ENCODE data around the gene SMC5.
"Not testable (repeated sequence)": the region's sequence is repeated elsewhere in the genome, so short reads cannot be mapped to it uniquely, and the experiment has no call there.

The SMC5 gene

DNA sequence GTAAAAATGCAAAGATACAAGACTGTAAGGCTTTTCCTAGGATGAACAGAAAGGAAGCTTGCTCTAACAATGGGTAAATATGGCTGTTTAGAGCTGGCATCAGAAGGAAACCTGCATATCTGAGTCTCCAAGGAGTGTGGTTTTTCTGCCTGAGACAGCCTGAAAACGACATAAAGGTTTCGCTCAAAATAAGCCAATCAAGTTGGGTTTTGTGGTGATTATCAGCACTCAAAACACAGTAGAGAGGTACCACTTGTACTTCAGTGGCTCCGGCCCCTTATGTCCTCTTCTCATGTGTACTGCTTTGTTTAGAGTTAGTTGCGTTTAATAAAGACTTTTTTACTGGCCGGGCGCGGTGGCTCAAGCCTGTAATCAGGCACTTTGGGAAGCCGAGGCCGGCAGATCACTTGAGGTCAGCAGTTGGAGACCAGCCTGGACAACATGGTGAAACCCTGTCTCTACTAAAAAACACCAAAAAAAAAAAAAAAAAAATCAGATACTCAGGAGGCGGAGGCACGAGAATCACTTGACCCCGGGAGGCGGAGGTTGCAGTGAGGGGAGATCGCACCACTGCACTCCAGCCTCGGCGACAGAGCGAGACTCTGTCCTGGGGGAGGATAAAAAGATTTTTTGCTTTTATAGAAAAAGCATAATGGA lies 116.3 kb downstream of the SMC5 start:
- DNase-seq: no peak

GRCh38 chr9:70382046-70382708 lies 123.4 kb downstream of the SMC5 start:
- DNase-seq: no peak

DNA sequence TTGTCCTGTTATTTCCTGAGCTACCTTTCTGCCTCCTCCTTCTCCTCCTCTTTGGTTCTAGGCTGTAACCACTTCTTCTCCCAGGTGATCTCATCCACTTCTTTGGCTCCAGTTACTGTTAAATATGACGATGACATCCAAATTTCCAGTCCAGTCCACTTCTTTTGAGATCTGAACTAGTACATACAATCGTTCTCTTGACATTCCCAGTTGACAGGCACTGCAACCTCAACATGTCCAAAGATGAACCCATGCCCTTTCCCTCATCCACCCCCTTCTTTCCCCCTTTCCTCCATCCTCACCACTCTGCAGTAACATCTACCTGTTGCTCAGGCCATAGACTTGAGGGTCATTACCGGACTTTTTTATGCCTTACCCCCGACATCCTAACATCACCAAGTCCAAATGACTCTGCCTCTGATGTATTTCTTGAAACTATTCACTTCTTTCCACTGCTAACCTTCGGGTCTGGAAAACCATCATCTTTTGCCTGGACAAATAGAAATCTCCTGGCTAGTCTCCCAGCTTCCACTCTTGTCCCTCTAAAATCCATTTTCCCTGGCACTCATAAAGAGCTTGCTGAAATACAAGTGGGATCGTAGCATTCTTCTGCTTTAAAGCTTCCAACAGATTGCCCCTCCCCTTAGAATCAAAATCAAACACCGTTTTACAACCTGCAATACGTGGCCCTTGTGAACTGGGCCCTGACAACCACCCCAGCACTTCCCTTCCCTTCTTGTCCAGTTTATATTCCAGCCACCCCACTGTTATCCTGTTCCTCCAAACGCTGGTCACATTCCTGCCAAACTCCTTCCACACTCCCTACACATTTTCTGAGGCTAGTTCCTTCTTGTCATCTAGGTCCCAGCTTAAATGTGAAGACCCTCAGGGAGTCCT lies 124.2 kb downstream of the SMC5 start:
- no peak for DNase-seq

GRCh38 chr9:70385426-70385825 lies 126.6 kb downstream of the SMC5 start:
- DNase-seq: no peak

- no peak for DNase-seq
Observed at GRCh38 chr9:70387663-70388062, 128.9 kb downstream of the SMC5 start.

DNA sequence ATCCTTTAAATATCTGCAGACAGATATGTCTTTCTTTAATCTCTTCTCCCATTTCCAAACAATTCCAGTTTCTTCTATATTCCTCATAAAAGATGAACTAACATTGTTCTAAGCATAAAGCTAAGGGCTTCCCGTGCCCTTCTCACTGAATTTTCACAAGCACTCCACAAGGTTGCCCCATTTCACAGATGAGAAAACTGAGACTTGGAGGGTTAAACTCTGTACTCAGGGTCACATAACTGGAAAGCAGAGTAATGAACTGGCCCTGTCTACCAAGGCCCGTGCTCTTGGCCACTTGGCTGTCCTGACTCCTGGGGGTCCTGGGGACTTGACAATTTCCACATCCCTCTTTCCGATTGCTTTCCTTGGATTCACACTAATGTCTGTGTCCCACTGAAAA lies 130.4 kb downstream of the SMC5 start:
- no peak for DNase-seq

- no peak for DNase-seq
Observed at GRCh38 chr9:70389621-70390266, 131.0 kb downstream of the SMC5 start.

DNA sequence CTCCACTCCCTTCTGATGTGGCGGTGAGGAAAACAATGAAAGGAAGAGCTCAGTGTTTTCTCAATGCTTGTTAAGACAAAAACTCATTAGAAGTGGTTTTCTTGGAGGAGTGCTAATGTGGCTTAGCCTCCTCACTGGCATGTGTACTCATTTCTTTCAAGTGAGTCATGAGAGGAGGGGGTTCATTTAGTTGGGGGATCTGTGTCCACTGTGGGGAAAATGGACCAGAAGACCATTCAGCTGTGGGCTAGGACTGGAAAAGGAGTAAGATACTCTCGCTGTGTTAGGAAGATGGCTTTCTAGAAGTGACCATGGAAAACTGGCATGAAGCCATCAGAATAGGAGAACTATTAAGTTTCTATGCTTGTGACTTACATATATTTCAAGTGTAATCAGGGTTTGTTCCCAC lies 132.2 kb downstream of the SMC5 start:
- DNase-seq: no peak

DNA sequence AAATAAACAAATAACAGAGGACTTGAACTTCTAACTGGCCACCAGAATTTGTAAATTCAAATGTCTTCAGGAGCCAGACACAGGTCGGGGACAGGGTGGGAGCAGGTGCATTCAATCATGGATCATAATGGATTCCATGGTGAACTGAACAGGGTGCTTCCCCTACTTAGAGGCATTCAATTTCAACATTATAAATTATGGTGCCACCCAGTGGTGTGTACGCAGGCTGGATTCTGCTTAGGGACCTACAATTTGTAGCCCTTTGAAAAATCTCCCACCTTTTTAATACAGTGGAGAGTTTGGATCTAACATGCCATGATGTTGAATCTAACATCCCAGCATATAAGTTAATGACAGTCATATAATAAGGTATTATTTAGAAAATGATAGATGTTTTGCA lies 133.4 kb downstream of the SMC5 start:
- no peak for DNase-seq

DNA sequence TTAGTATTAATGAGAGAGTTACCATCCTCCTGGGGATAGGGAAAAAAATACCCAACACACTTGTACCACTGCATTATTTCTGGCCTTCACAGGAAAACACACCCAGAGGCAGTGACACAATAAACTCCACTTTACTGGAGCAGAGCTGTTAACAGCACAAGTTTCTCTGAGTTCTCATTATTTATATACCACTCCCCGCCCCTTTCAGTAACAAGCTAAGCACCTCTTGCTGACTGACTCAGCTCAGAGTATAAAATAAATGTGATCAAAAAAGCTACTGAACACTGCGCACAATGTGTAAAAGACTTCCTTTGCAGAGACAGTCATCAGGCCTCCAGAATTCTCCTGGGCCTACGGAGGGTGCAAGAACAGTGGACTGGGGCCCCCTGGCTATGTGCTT lies 134.1 kb downstream of the SMC5 start:
- DNase-seq: no peak

GRCh38 chr9:70395652-70396051 lies 136.9 kb downstream of the SMC5 start:
- DNase-seq: no peak

DNA sequence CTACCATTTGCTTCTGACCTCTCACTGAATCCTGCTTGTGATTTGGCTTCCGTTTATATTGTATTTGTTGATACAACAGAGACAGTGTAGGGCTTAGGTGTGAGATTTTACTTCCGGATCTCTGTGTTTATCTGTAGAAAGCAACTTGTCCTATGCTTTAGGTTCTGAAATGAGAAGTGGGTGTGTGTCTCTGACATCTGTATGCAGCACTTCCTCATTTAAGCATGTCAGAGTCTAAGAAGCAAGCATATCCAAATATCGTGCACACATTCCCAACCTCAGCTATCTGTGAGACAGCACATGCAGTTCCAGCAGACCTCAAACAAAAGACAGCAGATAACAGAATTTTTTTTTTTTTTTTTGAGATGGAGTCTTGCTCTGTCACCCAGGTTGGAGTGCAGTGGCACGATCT lies 139.4 kb downstream of the SMC5 start:
- no peak for DNase-seq

- no peak for DNase-seq
Observed at GRCh38 chr9:70399141-70399540, 140.4 kb downstream of the SMC5 start.

GRCh38 chr9:70400107-70400892 lies 141.5 kb downstream of the SMC5 start:
- DNase-seq: no peak

GRCh38 chr9:70401241-70401640 lies 142.5 kb downstream of the SMC5 start:
- not testable (repeated sequence) for DNase-seq

GRCh38 chr9:70402213-70402612 lies 143.4 kb downstream of the SMC5 start:
- DNase-seq: no peak

- no peak for DNase-seq
Observed at GRCh38 chr9:70403166-70403565, 144.4 kb downstream of the SMC5 start.

GRCh38 chr9:70403618-70404025 lies 144.8 kb downstream of the SMC5 start:
- DNase-seq: no peak

DNA sequence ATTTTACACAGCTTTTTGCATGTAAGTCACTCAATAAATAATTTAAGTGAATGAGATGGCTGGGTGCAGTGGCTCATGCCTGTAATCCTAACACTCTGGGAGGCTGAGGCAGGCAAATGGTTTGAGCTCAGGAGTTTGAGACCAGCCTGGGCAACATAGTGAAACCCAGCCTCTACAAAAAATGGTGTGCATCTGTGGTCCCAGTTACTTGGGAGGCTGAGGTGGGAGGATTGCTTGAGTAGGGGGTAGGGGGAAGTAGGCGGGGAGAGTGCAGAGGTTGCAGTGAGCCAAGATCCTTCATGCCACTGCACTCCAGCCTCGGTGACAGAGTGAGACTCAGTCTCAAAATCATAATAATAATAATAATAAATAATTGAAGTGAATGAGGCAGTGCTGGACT lies 145.5 kb downstream of the SMC5 start:
- DNase-seq: no peak

Measured in cortex of kidney (tissue), 1 donor.